Measurements from ENCODE around the gene LMCD1.
"Not testable (repeated sequence)": the region's sequence is repeated elsewhere in the genome, so short reads cannot be mapped to it uniquely, and the experiment has no call there.

Gene LMCD1

DNA sequence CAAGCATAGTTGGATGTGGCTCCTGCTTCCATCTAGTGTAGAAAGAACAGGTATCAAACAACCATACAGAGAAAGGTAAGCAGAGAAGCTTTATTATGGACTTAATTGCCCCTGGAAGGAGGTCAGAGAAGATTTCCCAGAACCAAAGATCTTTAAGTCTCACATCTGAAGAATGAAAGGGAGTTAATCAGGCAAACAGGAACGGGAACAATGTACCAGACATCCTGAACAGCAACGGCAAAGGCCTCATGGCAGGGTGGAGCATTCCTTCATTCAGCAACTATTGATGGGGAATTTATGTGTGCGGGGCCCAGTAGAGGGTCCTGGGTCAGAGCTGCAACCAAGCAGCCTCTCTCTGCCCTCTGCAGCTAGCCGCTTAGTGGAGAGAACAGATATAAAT lies 61.5 kb downstream of the LMCD1 start:
- no peak for DNase-seq

DNA sequence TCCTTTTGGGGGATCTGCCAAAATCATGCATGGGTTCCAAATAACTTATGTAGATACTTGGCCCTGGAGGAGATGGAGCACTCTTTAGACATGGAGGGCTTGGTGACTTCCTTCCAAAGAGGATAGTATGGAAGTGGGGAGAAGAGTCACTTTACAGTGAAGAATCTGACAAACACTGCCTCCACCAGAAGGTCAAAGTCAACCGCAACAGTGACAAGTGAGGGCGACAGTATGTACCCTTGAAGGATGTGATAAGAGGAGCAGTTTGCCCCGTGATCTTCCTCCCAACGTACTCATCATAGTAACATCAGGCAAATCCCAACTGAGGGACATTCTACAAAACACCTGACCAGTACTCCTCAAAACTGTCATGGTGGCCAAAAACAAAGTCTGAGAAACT lies 62.0 kb downstream of the LMCD1 start:
- DNase-seq = no peak

GRCh38 chr3:8565376-8565775 lies 63.8 kb downstream of the LMCD1 start:
- no peak for DNase-seq

DNA sequence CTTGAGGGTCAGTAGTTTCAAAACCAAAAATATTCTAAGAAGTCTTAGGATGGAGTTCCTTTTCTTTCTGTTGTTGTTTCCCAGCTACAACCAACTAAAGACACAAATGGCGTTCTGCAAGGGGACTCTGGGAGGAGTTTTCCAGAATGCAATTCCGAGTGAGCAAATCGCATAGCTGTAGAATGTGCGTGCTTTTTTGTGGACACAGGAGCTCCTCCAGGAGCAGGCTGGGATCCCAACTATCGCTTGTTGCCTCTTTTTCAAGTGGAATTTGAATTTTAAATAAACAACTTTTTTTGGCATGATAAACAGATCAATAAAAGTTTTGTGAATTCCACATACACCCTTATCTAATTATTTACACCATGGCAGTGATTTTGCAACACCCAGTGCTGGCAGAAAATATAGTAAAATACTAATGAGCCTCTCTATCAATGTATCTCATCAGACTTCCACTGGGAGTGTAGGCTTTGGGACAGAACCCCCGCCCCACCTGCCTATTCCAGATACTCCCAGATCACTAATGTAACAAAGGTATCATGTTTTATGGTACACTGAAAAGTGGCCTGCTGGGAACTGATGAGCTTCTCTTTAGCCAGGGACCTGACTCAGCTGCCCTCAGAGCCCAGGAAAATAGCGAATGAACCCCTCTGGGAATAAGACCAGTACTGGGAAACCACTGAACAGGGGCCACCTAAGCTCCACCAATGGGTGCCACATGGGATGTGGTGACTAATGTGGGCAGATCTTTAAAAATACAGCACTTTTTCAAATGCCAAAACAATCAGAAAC lies 66.4 kb downstream of the LMCD1 start:
- DNase-seq = no peak

GRCh38 chr3:8571256-8571655 lies 69.6 kb downstream of the LMCD1 start:
- DNase-seq = no peak

- no peak for DNase-seq
These were observed 71.8 kb downstream of the LMCD1 start for GRCh38 chr3:8573342-8573926.

GRCh38 chr3:8574040-8574669 lies 72.5 kb downstream of the LMCD1 start:
- DNase-seq = no peak

DNA sequence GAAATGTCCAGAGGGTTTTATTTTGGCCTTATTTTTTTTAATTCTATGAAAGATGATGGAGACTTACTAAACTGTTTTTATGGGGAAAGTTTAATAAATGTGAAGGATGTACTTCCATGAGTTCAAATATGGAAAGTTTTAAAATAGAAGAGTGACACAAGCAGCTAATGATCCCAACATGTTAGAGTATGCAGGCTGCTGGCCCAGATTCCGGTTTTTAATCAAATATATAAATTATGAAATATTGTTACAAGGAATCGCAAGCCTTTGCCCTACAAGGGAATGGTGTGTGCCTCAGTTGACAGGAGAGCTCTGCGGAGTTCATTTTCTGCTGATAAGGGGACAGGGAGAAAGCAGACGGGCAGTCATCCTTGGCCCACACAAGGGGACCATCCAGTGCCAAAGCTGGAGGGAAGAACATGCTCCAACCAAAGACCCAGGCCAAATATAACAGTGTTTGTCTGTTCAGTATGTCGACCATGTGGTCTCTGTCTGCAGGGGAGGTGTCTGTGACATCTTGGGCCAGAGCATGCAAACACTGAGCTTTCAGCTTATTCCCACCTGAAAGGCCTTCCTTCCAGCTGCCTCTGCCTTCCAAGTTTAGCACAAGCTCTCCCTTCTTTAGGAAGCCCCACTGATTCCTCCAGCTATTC lies 73.2 kb downstream of the LMCD1 start:
- DNase-seq = no peak

DNA sequence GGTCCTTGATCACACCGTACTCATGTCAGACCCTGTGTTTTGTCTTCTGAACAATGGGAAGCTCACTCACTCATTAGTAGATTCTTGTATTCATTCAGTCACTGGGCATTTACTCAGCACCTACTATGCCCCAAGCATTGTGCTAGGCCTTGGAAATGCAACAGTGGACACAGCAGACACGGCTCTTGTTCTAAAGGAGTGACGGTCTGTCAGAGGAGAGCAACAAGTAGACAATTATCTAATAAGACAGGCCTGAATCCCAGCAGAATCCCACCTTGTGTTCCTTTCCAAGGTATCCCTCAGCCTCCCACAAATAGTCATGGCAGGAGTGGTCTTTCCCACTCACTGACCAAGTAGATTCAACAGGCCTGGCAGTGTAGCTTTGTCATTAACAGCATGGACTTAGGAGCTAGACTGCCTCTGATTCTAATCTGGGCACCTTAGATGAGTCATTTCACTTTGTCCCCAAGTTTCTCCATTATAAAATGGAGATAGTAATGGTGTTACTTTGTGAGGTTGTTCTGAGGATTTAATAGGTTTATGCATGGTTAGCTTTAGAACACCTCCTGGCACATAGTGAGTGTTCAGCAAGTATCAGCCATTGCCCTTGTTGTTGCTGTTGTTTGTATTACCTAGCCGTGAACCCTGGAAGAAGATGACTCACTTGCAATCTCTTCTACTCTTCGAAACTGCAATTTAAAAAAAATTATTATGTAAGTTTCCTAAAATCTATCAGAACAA lies 73.9 kb downstream of the LMCD1 start:
- no peak for DNase-seq

DNA sequence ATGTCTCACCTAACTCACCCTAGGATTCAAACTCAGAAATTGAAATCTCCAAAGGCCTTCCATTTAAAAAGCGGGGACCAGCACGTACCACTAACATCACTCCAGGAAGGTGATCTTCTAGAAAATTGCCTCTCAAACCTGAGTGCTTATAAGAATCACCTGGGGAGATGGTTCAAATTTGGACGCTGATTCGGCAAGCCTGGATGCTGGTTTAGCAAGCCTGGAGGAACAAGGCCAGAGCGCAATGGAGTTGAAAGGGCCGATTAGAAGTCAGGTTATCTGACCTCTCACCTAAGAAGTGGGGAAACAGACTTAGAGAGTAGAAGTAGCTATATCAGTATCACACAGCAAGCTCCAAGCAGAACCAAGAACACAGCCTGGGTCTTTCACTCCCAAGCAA lies 74.8 kb downstream of the LMCD1 start:
- no peak for DNase-seq

DNA sequence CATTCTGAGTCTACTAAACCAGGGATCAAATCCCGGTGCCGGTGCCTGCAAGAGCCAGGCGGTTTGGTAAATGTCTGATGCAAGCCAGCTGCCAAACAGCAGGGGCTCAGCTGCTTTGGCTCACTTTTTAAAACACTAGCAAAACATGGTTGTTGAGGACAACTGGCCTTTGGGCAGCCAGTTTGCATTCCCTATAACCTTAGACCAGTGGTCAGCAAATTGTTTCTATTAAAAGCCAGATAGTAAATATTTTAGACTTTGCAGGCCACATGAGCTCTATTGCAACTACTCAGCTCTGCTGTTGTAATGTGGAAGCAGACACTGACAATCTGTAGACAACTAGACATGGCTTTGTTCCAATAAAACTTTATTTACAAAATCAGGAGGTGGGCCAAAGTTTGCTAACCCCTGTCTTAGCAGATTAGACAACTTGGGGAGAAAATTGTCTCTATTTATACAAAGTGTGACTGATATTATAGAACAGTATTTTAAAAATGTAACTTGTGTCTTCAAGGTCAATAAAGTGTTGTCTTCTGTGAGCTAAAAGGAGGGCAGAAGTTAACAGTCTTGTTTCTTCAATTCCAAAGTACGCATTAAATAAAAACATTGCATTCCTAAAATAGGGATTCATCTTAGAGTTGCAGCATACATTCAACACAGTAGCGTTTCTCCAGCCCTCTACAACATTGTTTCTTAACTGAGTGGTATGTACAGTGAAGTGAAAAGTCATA lies 75.4 kb downstream of the LMCD1 start:
- DNase-seq = no peak

- no peak for DNase-seq
These were observed 76.7 kb downstream of the LMCD1 start for GRCh38 chr3:8578282-8578681.

- no peak for DNase-seq
These were observed 77.5 kb downstream of the LMCD1 start for GRCh38 chr3:8579096-8579495.

GRCh38 chr3:8579943-8580342 lies 78.3 kb downstream of the LMCD1 start:
- DNase-seq = no peak

GRCh38 chr3:8580434-8580833 lies 78.8 kb downstream of the LMCD1 start:
- not testable (repeated sequence) for DNase-seq

DNA sequence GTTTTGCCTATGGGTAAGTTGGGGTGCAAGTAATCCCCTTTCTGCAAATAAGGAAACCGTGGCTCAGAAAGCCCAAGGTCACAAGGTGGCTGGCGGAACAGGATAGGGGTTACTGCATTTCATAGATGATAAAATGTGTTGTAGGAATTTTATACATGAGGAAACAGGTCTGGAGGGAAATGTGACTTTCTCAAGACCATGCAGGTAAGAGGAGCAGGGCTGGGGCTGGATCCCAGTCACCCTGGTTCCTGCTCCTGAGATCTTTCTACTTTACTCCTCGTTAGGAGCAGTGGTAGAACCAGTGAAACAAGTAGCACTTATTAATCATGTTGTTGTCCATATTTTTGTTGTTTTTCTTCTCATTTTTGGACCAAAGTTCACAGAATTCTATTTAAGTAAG lies 79.8 kb downstream of the LMCD1 start:
- DNase-seq = no peak

DNA sequence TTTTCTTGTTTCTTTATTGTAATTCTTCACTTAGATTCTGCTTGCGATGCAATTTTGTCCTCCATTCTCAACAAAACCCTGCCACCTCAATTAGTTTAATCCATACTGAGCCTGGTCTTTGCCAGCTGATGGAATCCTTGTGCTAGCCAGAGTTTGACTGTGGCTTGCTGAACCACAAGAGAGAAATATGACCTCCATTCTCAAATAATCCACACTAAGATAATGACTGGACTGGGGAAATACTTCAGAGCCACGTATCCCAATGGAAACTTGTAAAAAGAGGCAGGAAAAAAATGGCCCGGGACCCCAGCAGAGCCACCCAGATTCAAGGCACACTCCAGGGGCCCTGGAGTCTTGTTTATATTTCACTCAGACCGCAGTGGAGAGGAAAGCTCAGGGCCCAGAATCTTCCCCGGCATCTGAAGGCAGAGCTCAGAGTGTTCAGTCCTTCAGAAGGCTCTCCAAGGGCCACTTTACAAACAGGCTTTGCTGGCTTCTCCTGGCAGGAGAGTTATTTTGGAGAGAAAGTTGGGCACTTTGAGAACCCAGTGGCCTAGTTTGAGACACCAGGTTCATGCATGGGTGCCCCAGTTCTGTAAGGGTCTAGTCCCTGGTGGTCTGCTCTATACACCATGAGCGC lies 80.3 kb downstream of the LMCD1 start:
- DNase-seq = no peak

- DNase-seq = no peak
These were observed 83.0 kb downstream of the LMCD1 start for GRCh38 chr3:8584661-8585060.

- DNase-seq = no peak
These were observed 88.4 kb downstream of the LMCD1 start for GRCh38 chr3:8589880-8590556.

DNA sequence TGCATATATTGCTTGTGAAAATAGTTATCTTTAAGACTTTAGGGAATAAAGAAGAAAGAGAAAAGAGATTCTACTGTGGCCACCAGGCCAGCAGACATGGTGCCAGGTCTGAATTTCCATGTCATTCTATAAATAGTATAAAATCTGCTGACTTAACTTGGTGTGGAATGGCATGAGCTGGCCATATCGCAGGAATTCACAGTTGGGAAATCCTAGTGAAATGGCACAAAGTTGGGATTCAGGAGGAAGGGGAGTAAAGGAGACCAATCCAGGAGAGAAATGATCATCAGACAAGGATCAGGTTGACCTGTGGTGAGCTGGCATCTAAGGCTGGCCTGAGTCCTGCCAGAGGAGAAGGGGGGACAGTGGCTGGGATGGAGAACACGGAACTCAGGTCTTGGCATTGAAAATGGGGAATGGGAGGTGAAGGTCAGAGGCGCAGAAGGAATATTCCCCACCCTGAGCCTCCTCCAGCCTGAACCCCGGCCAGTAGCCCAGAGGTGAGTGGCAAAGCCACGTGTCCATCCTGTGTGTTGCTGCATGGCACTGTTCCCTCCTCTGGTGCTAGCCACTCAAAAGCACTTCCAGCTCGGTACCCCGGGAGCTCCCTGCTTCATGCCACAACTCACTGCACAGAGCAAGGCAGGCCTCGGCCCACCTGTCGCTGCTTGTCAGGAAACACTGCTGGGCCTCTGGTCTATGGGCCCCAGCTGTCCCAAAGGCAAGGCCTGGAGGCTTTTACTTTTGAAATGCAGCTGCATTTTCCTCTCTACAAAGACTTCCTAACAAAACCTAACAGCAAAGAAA lies 91.6 kb downstream of the LMCD1 start:
- DNase-seq = no peak

Data from activated CD8-positive, alpha-beta memory T cell treated with anti-CD3 and anti-CD28 coated beads, Interleukin-2, amount 50 U/mL, for 48 hours (primary cell).